ENCODE measurements around the gene TGIF1. TPM values are rescaled to one million over a fixed set of nuclear protein-coding genes. Genes with fewer than 3 reads are reported as not detected.

TGIF1 gene
- total RNA-seq, 2 donors from 2014 or later, result 42.8 to 91.6 TPM

- H3K4me1 ChIP-seq (ENCODE audit: control insufficient read depth in 1 of 2, low read depth in 2 of 2), result peaks cover 12 to 39% of the 10 kb centered on the region in 2 donors
- no peak for DNase-seq (ENCODE audit: low spot score)
- no peak for ATAC-seq (ENCODE audit: insufficient number of reproducible peaks, low FRiP score, low read depth)
Observed at GRCh38 chr18:3451989-3452749, 2.2 kb downstream of the TGIF1 start.

GRCh38 chr18:3452750-3453539, 3.0 kb downstream of the TGIF1 start:
- ATAC-seq (ENCODE audit: insufficient number of reproducible peaks, low FRiP score, low read depth) (no peak), DNase-seq (ENCODE audit: low spot score) (no peak)
- peak overlapping the region; percentile 95 for H3K4me3 ChIP-seq
- peaks cover 12 to 38% of the 10 kb centered on the region in 2 donors for H3K4me1 ChIP-seq (ENCODE audit: control insufficient read depth in 1 of 2, low read depth in 2 of 2)
- H3K36me3 ChIP-seq, result peaks cover 14% of the 10 kb centered on the region
- no peaks in the 10 kb centered on the region for H3K9me3 ChIP-seq
- H3K27ac ChIP-seq, result peak overlapping the region; percentile 99 to 100
- TF ChIP-seq CTCF (IDR thresholded peaks at IDR 0.05), result no peak
- no peaks in the 10 kb centered on the region for H3K27me3 ChIP-seq (replicated peaks; ENCODE audit: insufficient read depth)

More at GRCh38 chr18:3451989-3452749, 2.2 kb downstream of the TGIF1 start:
- Histone ChIP-seq H3K27me3 (replicated peaks; ENCODE audit: insufficient read depth) (no peaks in the 10 kb centered on the region), H3K27ac (peak overlapping the region; percentile 99 to 100), H3K9me3 (no peaks in the 10 kb centered on the region), H3K4me3 (peak overlapping the region; percentile 95), H3K36me3 (peaks cover 9% of the 10 kb centered on the region)
- no peak for TF ChIP-seq CTCF (IDR thresholded peaks at IDR 0.05)

GRCh38 chr18:3453540-3454364, 3.8 kb downstream of the TGIF1 start:
- peaks cover 21% of the 10 kb centered on the region for H3K36me3 ChIP-seq
- ATAC-seq (ENCODE audit: insufficient number of reproducible peaks, low FRiP score, low read depth) (peak; percentile 30), DNase-seq (ENCODE audit: low spot score) (peak; percentile 41)
- peaks cover 15 to 43% of the 10 kb centered on the region in 2 donors for H3K4me1 ChIP-seq (ENCODE audit: control insufficient read depth in 1 of 2, low read depth in 2 of 2)
- no peaks in the 10 kb centered on the region for H3K27me3 ChIP-seq (replicated peaks; ENCODE audit: insufficient read depth)
- peak overlapping the region; percentile 99 to 100 for H3K27ac ChIP-seq
- no peak for TF ChIP-seq CTCF (IDR thresholded peaks at IDR 0.05)
- peak overlapping the region; percentile 95 for H3K4me3 ChIP-seq
- no peaks in the 10 kb centered on the region for H3K9me3 ChIP-seq

GRCh38 chr18:3454365-3455089, 4.6 kb downstream of the TGIF1 start:
- DNase-seq (ENCODE audit: low spot score) (no peak), ATAC-seq (ENCODE audit: insufficient number of reproducible peaks, low FRiP score, low read depth) (no peak)
- H3K4me1 ChIP-seq (ENCODE audit: control insufficient read depth in 1 of 2, low read depth in 2 of 2), result peaks cover 22 to 51% of the 10 kb centered on the region in 2 donors

More at GRCh38 chr18:3454365-3455089, 4.6 kb downstream of the TGIF1 start:
- H3K4me3 ChIP-seq, result peak overlapping the region; percentile 95
- peak; percentile 60 for TF ChIP-seq CTCF (IDR thresholded peaks at IDR 0.05)
- peaks cover 23% of the 10 kb centered on the region for H3K36me3 ChIP-seq
- H3K27me3 ChIP-seq (replicated peaks; ENCODE audit: insufficient read depth), result no peaks in the 10 kb centered on the region
- H3K9me3 ChIP-seq, result no peaks in the 10 kb centered on the region
- peak overlapping the region; percentile 99 to 100 for H3K27ac ChIP-seq

All from thoracic aorta (tissue), 2 donors.